Measurements from ENCODE around the gene SPARC.

SPARC gene

DNA sequence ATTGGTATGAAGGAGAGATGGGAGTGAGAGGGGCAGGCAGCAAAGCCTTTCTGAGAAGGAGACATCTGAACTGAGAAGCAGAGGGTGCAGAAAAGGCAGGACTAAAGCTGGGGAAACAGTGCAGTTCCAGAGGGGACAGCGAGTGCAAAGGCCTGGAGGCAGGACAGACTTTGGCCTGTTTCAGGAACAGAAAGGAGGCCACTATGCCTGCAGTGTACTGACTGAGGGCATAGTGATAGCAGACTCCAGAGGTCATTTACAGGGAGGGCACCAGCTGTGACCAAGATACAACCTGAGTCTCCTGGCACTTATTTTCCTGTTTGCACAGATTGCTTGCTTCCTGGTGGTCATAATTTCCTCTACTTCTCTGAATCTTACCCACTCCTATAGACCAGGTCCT is 29.6 kb downstream of the SPARC start:
- DNase-seq, result no peak

GRCh38 chr5:151656311-151656710 is 30.4 kb downstream of the SPARC start:
- DNase-seq, result no peak

GRCh38 chr5:151651997-151652645 is 34.6 kb downstream of the SPARC start:
- peak; percentile 61 for DNase-seq

GRCh38 chr5:151648988-151649387 is 37.7 kb downstream of the SPARC start:
- DNase-seq, result no peak

DNA sequence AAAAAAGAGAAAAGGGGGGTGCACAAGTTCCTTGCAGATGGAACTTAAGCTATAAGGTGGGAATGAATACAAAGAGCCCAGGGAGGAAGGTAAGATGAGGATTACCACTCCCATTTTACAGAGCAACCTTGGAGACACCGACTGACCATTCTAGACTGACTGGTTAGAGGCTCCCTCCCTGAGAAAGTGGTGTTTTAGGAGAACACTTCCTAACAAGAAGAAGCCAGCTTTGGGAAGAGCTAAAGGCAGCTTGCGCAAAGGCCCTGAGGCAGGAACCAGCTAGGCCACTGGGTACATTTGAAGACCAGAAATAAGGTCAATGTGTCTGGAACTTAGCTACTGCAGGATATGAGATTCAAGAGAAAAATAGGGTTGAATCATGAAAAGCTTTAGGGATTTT is 38.6 kb downstream of the SPARC start:
- DNase-seq, result no peak

GRCh38 chr5:151647320-151647861 is 39.3 kb downstream of the SPARC start:
- no peak for DNase-seq

- DNase-seq, result no peak
These were observed 40.4 kb downstream of the SPARC start for GRCh38 chr5:151646334-151646733.

DNA sequence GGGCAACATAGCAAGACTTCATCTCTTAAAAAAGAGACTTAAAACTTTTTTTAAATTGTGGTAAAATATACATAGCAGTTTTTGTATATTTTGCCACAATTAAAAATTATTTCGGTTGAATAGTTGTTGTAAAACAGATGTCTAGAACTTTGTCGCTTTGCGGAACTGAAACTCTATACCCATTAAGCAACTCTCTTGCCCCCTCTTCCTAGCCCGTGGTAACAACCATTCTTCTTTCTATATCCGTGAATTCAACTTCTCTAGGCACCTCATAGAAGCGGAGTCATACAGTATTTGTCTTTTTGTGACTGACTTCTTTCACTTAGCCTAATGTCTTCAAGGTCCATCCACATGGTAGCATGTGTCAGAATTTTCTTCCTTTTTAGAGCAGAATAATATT is 43.3 kb downstream of the SPARC start:
- DNase-seq, result no peak

DNA sequence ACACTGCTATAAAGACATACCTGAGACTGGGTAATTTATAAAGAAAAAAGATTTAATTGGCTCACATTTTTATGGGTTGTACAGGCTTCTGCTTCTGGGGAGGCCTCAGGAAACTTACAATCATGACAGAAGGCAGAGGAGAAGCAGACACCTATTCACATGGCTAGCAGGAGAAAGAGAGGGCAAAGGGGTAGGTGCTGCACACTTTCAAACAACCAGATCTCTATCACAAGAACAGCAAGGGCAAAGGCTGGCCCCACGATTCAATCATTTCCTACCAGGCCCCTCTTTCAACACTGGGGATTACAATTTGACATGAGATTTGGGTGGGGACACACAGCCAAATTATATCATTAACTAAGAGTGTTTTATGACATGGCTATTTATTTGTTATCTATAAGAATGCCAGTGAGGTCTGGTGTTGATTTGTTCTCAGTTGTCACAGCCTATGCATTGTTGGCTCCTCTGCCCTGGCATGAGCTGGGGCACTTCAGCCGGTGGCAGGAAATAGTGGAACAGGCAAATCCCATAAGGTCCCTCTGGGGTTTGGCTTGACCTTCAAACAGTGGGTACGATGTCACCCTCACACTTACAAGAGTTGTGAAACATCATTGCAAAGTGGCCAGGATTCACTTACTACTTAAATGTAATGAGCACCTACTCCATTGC is 44.1 kb downstream of the SPARC start:
- DNase-seq, result no peak

DNA sequence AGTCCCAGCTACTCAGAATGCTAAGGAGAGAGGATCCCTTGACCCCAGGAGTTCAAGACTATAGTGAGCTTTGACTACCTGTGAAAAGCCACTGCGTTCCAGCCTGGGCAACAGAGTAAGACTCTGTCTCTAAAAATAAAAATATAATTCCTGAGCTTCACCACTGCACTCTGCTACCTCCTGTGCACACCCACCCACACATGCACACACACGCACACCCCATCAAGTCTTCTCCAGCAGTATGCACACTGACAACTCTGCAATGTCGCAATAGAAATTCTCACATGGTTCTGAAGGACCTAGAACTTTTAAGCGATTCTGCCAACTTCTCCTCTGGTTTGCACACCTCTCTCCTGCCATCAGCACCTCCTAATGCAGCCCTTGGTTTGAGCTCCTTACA is 48.1 kb downstream of the SPARC start:
- no peak for DNase-seq

DNA sequence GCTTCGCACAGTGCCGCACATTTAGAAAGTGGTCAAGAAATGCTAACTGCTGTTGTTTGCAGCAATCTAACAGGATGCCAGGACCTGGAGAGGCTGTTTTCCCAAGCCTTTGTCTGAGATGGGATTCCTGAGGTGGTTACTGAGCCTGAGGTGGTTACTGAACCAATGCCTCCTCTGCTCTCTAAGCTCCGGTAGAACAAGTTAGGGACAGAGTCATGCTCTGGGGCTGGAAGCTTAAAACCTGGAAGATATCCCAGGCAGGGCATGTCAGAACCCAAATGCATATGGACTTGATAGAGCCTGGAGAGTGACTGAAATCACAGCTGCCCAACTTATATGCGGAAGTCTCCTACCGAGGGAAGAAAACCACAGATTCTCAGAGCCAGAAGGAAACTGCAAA is 49.0 kb downstream of the SPARC start:
- no peak for DNase-seq

GRCh38 chr5:151633892-151634291 is 52.8 kb downstream of the SPARC start:
- DNase-seq, result no peak

GRCh38 chr5:151632941-151633340 is 53.8 kb downstream of the SPARC start:
- DNase-seq, result no peak

DNA sequence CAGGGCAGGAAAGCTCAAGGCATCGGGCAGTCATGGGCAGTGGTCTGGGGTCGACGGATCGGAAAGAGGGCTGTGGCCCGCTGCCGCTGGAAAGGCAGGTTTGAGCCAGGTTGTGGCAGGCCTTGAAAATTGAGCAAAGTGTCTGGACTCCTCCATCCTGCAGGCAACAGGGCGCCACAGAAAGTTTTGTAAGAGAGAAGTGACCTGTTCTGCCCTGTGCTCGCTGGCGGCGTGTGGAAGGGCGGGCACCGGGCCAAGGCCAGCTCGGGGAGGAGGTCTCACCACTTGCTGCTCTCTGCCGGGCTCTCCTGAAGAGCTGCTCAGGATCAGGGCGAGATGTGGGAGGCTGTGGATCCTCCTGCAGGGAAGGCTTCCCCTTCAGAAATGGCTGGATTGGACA is 54.2 kb downstream of the SPARC start:
- DNase-seq, result no peak

GRCh38 chr5:151631941-151632340 is 54.8 kb downstream of the SPARC start:
- DNase-seq, result no peak

DNA sequence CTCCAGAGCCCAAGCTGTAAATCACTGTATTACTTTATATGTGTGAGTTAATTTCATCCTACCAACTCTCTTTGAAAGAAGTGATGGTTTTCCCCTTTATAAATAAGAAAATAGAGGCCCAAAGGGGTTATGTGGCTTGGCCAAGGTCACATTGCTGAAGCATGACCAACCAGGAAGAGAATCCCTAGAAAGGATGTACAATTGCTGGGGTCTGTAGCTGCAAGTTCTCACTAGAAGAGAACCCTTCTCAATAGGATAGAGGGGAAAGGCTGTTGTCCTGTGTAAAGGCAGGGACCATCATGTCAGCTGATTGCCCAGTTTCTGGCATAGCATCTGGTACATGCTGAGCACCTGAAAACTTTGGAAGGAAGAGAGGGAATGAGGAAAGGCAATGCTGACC is 56.6 kb downstream of the SPARC start:
- DNase-seq, result no peak

DNA sequence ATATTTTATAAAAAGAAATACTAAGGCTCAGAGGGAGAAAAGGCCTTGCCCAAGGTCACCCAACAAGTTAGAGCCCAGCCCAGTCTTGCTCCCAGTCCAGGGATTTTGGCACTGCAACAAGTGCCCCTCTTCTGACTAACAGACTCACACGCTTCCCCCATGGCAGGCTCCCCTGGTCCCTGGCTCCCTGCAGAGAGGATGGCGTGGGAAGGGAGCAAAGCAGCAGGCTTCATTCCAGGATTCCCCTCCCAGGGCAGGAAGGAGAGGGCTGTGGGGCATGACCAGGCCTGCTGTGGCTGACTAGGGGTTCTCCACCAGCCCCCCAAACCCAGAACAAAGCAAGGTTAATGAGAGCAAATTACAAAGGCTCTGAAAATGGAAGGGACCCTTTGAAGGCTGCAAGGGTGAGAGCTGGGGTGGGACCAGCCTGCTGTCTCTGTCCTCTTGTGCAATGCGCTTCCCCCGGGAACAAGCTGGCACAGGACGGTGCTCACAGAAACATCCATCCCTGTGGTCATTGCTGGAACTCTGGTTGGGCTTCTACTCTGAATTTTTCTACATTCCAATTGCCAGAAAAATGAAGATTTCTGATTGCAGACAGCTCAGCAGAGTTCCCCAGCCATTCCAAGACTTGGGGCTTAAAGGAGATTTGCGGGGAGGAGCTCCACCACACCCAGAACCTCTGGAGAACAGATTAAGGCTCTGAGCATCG is 58.4 kb downstream of the SPARC start:
- no peak for DNase-seq

GRCh38 chr5:151627650-151628049 is 59.1 kb downstream of the SPARC start:
- DNase-seq, result no peak

- no peak for DNase-seq
These were observed 61.4 kb downstream of the SPARC start for GRCh38 chr5:151625285-151625684.

GRCh38 chr5:151624476-151624875 is 62.2 kb downstream of the SPARC start:
- no peak for DNase-seq

DNA sequence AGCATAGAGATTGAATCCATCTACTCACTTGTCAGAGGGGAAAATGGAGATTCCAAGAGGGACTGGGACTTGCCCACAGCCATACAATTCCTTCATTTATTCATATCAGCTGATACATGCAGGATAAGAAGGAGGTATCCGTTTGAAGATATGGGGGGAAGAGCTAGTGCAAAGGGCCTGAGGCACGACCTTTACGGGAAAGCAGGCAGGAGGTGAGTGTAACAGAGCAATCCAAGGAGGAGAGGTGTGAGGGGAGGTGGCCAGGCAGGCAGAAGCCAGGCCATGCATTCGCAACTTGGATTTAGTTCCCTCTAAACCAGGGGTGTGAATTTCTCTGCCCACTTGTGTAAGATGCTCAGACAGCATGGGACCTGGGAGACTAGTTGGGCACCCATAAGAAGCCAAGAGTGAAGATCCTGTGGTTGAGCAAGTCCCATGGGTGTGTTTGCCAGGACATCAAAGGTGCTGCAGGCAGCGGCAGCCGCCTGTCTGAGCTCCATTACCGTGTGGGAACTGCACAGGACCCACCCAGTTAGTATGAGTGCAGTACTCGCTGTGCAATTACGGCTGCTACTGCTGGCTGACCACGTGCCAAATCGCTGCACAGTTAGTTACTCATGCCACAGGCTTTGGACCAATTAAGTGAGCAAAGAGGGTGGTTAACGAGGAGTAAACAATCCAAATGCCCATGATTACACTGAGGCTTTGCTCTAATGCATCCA is 64.2 kb downstream of the SPARC start:
- DNase-seq, result no peak

- no peak for DNase-seq
These were observed 66.3 kb downstream of the SPARC start for GRCh38 chr5:151620461-151620840.

DNA sequence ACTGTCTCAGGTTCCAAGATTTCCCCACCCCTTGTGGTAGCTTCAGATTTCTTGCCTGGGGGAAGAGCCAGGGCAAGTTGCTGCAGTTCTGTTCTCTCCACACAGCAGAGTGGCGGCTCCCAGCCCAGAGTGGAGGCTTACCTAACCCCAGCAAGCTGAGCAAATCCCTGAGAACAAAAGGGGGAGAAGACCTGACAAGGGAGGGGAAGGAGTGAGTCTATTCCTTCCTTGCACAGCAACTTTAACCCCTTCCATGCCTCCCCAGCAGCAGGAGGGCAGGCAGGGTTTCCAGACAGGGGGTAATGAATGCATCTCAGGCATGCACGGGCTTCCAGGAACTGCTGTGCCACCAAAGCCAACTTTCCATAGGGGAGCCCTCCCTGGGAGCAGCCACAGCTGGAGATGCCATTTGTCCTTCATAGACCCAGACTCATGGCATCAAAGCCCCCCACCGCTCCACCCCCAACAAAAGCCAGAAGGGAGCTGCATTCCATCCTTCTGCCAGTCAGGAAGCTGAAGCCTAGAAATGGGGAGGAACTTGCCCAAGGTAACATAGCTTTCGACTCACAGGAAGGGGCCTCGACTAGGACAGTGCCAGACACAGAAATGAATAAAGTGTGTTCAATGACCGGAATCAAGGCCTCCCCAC is 66.8 kb downstream of the SPARC start:
- DNase-seq, result no peak
